Stimulated activated naive CD4-positive, alpha-beta T cell (primary cell): Measurements from ENCODE around the gene GALM.
"Not testable (repeated sequence)": the region's sequence is repeated elsewhere in the genome, so short reads cannot be mapped to it uniquely, and the experiment has no call there.

Source experiments
- DNase-seq, 6 experiments: peaks; one replicate each; lab custom pipeline; 2025; lab: John Stamatoyannopoulos, UW

GALM gene

GRCh38 chr2:38740851-38741731 is 75.2 kb downstream of the GALM start:
- DNase-seq: peak in 4 of 6 experiments; percentile 20 to 62 (median 46)

GRCh38 chr2:38742797-38743559 is 77.1 kb downstream of the GALM start:
- DNase-seq: no peak

- DNase-seq: peak in 1 of 6 experiments; percentile 10
Measured at GRCh38 chr2:38743672-38744398, 77.9 kb downstream of the GALM start.

GRCh38 chr2:38744399-38744780 is 78.5 kb downstream of the GALM start:
- no peak for DNase-seq

- no peak for DNase-seq
Measured at GRCh38 chr2:38745267-38745666, 79.4 kb downstream of the GALM start.

DNA sequence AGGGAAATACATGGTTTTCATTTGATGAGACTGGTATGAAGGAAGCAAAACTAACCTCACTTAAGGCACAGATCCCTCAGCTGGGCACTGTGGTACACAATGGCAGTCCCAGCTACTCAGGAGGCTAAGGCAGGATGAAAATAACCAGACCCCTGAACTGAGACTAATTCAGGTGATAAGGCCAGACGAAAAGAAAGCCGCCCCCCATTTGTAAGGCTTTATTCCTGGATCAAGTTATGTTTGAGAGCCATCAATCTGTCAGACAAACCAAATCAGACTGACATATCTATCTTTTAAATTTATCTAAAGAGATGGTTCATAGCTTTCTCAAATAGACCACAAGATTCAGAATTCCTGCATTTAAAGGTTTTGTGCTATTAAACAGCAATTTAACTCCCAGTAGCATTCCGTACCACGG is 81.1 kb downstream of the GALM start:
- no peak for DNase-seq

- DNase-seq: no peak
Measured at GRCh38 chr2:38747819-38748218, 81.9 kb downstream of the GALM start.

GRCh38 chr2:38748391-38748790 is 82.5 kb downstream of the GALM start:
- no peak for DNase-seq

- no peak for DNase-seq
Measured at GRCh38 chr2:38748943-38749804, 83.3 kb downstream of the GALM start.

- peak in 5 of 6 experiments; percentile 30 to 82 (median 49) for DNase-seq
Measured at GRCh38 chr2:38750011-38750890, 84.3 kb downstream of the GALM start.

DNA sequence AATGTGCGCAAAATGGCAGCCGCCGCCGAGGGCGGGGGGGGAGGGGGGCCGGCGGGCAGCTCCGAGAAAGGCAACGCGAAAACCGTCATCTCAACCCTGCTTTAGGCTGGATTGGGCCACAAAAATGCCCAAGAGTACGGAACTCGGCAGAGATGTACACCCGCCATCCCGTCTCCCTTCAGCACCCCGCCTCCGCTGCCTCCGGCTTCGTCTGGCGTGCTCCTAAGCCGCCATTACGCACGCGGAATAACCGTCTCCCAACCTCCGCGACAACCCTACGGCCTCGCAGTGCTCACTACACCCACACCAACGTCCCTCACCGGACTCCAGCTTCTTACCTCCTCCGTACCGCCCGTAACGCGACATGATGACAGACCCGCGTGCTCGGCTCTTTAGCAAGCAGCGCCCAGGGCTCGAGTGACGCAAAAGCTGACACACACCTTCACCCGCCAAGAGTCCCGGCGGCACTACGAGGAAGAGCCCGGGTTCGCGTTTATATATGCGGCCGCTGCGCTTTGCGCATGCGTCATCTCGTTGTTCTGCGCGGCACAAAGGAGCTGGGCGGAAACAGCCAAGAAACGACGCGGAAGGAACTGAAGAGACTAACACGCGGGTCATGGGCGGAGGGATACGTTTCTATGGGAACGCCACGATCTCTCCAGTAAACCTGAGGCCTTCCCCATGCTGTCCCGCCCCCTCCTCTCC is 85.1 kb downstream of the GALM start, which contains the start of gene SRSF7:
TSS of gene SRSF7 (minus strand) at position 471 of the 705 bp plus-strand sequence. CDS start at position 366, 105 bp downstream.
- DNase-seq: peak; percentile 95 to 98 (median 98)

DNA sequence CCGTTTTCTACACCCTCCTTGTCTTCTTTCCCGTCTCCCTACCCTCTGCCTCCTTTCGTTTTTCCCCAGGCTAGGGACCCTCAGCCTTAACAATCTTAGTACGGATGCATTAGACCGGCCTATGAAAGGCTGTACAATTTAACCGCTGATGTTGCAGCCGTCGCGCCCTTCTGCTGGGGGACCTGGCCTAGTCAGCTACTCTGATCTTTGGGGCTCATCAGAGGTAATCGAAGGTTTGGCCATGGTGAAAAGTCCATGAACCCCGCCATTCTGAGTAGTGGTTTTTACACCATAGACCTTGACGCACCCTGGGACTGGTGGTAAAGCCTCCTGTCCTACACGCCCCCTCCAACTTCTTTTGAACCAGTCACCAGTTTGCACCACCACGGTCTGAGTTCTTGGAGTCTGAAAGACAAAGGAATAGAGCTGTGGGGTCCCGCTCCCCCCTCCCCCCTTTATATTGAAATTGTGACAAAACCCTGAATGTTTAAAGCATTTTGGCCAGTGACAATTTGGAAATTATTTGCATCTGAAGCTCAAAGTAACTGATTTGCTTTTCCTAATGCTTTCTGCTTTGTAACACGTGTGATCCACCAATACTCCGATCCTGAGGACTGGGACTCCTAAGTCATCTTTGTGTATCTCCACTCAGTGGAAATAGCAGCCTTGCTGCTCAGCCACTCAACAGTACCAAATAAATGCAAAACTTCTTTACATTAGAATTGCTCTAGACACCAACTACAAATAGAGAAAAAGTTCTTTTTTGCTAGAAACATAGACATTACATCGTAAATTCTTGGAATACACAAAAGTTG is 85.9 kb downstream of the GALM start:
- no peak for DNase-seq

DNA sequence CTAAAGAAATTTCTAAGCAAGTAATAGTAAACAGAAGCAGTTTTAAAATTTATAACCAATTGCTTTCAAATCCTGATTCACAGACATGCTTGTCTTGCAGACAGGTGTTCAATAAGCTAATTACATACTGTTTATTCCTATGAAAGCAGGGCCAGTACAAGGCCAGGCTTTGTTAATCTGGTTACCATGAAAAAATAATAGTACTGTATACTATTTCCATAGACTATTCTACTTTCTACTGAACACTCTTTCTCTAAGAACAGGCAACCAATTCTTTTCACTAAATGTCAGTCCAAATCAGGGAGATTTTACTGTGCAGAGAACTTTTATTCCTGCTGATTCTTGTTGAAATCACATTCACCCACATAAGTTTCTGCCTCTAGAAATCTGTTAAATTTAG is 88.1 kb downstream of the GALM start:
- peak in 1 of 6 experiments; percentile 15 for DNase-seq

- DNase-seq: no peak
Measured at GRCh38 chr2:38754506-38754905, 88.6 kb downstream of the GALM start.

DNA sequence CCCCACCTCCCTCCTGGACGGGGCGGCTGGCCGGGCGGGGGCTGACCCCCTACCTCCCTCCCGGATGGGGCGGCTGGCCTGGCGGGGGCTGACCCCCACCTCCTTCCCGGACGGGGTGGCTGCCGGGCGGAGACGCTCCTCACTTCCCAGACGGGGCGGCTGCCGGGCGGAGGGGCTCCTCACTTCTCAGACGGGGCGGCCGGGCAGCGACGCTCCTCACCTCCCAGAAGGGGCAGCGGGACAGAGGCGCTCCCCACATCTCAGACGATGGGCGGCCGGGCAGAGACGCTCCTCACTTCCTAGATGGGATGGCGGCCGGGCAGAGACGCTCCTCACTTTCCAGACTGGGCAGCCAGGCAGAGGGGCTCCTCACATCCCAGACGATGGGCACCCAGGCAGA is 90.0 kb downstream of the GALM start:
- DNase-seq: not testable (repeated sequence)

GRCh38 chr2:38763228-38763627 is 97.3 kb downstream of the GALM start:
- no peak for DNase-seq

- DNase-seq: no peak
Measured at GRCh38 chr2:38763728-38764127, 97.8 kb downstream of the GALM start.

GRCh38 chr2:38765149-38765548 is 99.2 kb downstream of the GALM start:
- no peak for DNase-seq

GRCh38 chr2:38765551-38765950 is 99.6 kb downstream of the GALM start:
- no peak for DNase-seq
